PC-3 (cell line): ENCODE data around the gene FUT2. TPM values are rescaled to one million over a fixed set of nuclear protein-coding genes. Genes with fewer than 3 reads are reported as not detected.
"Not testable (repeated sequence)": the region's sequence is repeated elsewhere in the genome, so short reads cannot be mapped to it uniquely, and the experiment has no call there.

ENCODE experiments used
- ATAC-seq: fragments of 200-7000 bp; cut with Tn5 transposase; 2 replicates; pipeline ENCODE4 v1.9.1; 2020; ENCODE audit warnings: mild to moderate bottlenecking, moderate library complexity
- BruUV-seq: library from RNA; stranded (reverse); fragments of 400-500 nt; replicated peaks from 2 replicates; lab custom pipeline; 2021; lab: Mats Ljungman, UMichigan
- CTCF ChIA-PET: fragments of 300-600 bp; sonication (Branson Sonifier 250); formaldehyde crosslinking; loops from one replicate; lab custom pipeline; 2022; ENCODE audit warnings: antibody characterized with exemption; lab: Charles Lee
- POLR2A ChIA-PET: fragments of 300-600 bp; sonication (Branson Sonifier 250); formaldehyde crosslinking; loops from one replicate; lab custom pipeline; 2022; ENCODE audit warnings: antibody characterized with exemption; ENCODE audit not compliant: unreplicated experiment; lab: Charles Lee
- DNase-seq: peaks from one replicate; pipeline ENCODE4 v3.0.0-alpha.2; 2015
- H2AFZ ChIP-seq: fragments of 300-600 bp; sonication (generic); 2 replicates; pipeline ENCODE4 v1.6.0; 2016; ENCODE audit warnings: antibody characterized with exemption, low read length
- H3F3A ChIP-seq: fragments of 300-600 bp; sonication (generic); one replicate; pipeline ENCODE4 v1.6.0; 2017; ENCODE audit warnings: antibody characterized with exemption, low read length, control low read depth, mild to moderate bottlenecking; ENCODE audit not compliant: unreplicated experiment
- H3K27ac ChIP-seq: fragments of 300-600 bp; sonication (generic); 2 replicates; pipeline ENCODE4 v1.5.1; 2016; ENCODE audit warnings: mild to moderate bottlenecking, low read length
- H3K27me3 ChIP-seq: fragments of 300-600 bp; sonication (generic); 2 replicates; pipeline ENCODE4 v1.6.1; 2016; ENCODE audit warnings: low read length, mixed read lengths
- H3K36me3 ChIP-seq: fragments of 300-600 bp; sonication (generic); 2 replicates; pipeline ENCODE4 v1.6.1; 2016; ENCODE audit warnings: low read depth, mixed run types, low read length, mixed read lengths
- H3K4me1 ChIP-seq: fragments of 300-600 bp; sonication (generic); 2 replicates; pipeline ENCODE4 v1.5.1; 2016; ENCODE audit warnings: low read length; ENCODE audit not compliant: insufficient read depth
- H3K4me2 ChIP-seq: fragments of 300-600 bp; sonication (generic); 2 replicates; pipeline ENCODE4 v1.6.0; 2016; ENCODE audit warnings: low read length
- H3K4me3 ChIP-seq: fragments of 300-600 bp; sonication (generic); 2 replicates; pipeline ENCODE4 v1.5.1; 2016; ENCODE audit warnings: mild to moderate bottlenecking, low read length, mixed read lengths
- H3K79me2 ChIP-seq: fragments of 300-600 bp; sonication (generic); 2 replicates; pipeline ENCODE4 v1.6.1; 2017; ENCODE audit warnings: low read length, mixed read lengths
- H3K9ac ChIP-seq: fragments of 300-600 bp; sonication (generic); 2 replicates; pipeline ENCODE4 v1.6.0; 2016; ENCODE audit warnings: mild to moderate bottlenecking, low read length
- H3K9me2 ChIP-seq: fragments of 300-600 bp; sonication (generic); replicated peaks from 2 replicates; pipeline ENCODE4 v1.6.1; 2016; ENCODE audit warnings: mixed run types, low read length, mixed read lengths
- H3K9me3 ChIP-seq: fragments of 300-600 bp; sonication (generic); 2 replicates; pipeline ENCODE4 v1.6.1; 2016; ENCODE audit warnings: low read length, mixed read lengths
- H4K20me1 ChIP-seq: fragments of 300-600 bp; sonication (generic); 2 replicates; pipeline ENCODE4 v1.6.1; 2016; ENCODE audit warnings: low read length, mixed read lengths
- EZH2 ChIP-seq: fragments of 300-600 bp; sonication (generic); IDR thresholded peaks from one replicate; pipeline ENCODE4 v1.6.1; 2017; ENCODE audit warnings: antibody characterized with exemption, mild to moderate bottlenecking, low read length; ENCODE audit not compliant: unreplicated experiment
- EZH2phosphoT487 ChIP-seq: fragments of 300-600 bp; sonication (generic); IDR thresholded peaks from 2 replicates; pipeline ENCODE4 v1.6.1; 2018; ENCODE audit warnings: mild to moderate bottlenecking, antibody characterized with exemption, low read length, borderline replicate concordance
- intact Hi-C: fragments of 100-400 bp; cut with micrococcal nuclease; formaldehyde crosslinking; loops from 2 replicates; pipeline ENCODE4 v1.9.0; 2023
- total RNA-seq: library from RNA; depleted of rRNA; stranded (reverse); fragments of >200 nt; gene quantifications from 2 replicates; pipeline ENCODE4 v1.2.3, GENCODE V29; 2014
- TF ChIP-seq, protein P1 (sequence below): fragments of 300-600 bp; sonication (generic); conservative IDR thresholded peaks from 2 replicates; pipeline ENCODE4 v1.5.1; 2017; ENCODE audit warnings: antibody characterized with exemption, low read depth, mild to moderate bottlenecking, low read length

FUT2 gene
- total RNA-seq, 1 experiment from 2014 or later = 0.69 TPM

DNA sequence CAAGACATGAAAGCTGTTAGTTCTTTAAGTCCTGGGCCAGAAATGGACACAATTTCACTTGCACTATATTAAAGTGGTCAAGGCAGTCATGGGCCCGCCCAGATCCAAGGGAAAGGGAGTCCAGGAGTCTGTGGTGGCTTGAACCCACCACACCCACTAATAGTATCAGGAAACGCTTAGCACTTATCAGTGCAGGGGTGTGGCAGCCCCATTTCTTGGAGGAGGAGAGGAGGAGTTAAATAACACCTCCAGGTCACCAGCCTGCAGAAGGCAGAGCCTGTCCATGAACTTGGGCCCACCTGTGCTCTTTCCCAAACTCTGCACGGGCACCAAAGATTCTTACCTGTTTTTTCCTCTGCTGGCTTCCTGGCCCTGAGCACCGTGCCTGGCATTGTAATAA lies 17.6 kb upstream of the FUT2 start:
- Histone ChIP-seq H3K4me1 (no peaks in the 10 kb centered on the region), H3K9me3 (no peaks in the 10 kb centered on the region), H3K9me2 (no peaks in the 10 kb centered on the region), H3K27me3 (no peaks in the 10 kb centered on the region), H3K4me3 (no peak overlapping the region), H3K27ac (no peak overlapping the region), H3K79me2 (no peaks in the 10 kb centered on the region), H3F3A (no peaks in the 10 kb centered on the region), H3K4me2 (no peak overlapping the region), H3K9ac (no peak overlapping the region), H4K20me1 (no peaks in the 10 kb centered on the region), H3K36me3 (no peaks in the 10 kb centered on the region), H2AFZ (no peak overlapping the region)
- intact Hi-C loops = loop anchor here (5.0 kb wide), 1 partner anchor 34 kb away; no protein-coding TSS in a partner anchor
- TF ChIP-seq EZH2phosphoT487 (no peak), EZH2 (no peak)
- TF ChIP-seq, protein P1, sequence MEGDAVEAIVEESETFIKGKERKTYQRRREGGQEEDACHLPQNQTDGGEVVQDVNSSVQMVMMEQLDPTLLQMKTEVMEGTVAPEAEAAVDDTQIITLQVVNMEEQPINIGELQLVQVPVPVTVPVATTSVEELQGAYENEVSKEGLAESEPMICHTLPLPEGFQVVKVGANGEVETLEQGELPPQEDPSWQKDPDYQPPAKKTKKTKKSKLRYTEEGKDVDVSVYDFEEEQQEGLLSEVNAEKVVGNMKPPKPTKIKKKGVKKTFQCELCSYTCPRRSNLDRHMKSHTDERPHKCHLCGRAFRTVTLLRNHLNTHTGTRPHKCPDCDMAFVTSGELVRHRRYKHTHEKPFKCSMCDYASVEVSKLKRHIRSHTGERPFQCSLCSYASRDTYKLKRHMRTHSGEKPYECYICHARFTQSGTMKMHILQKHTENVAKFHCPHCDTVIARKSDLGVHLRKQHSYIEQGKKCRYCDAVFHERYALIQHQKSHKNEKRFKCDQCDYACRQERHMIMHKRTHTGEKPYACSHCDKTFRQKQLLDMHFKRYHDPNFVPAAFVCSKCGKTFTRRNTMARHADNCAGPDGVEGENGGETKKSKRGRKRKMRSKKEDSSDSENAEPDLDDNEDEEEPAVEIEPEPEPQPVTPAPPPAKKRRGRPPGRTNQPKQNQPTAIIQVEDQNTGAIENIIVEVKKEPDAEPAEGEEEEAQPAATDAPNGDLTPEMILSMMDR = no peak
- CTCF ChIA-PET = no interaction called here
- ATAC-seq (no peak), DNase-seq (no peak)
- no TSS peak for BruUV-seq
- POLR2A ChIA-PET = no interaction called here

DNA sequence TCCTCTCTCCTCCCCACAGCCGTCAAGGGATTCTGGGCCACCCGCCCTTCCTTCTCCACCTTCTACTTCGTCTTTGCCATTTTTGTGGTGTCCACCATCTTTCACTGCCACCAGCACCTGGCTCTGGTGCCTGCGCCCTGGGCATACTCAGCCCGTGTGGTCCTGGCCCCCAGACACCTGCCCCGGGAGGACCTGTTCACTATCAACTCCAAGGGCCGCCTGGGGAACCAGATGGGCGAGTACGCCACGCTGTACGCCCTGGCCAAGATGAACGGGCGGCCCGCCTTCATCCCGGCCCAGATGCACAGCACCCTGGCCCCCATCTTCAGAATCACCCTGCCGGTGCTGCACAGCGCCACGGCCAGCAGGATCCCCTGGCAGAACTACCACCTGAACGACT lies 15.8 kb upstream of the FUT2 start:
- BruUV-seq, intact Hi-C loops, POLR2A ChIA-PET, H3K9ac ChIP-seq, H3K27me3 ChIP-seq, CTCF ChIA-PET, H3K4me2 ChIP-seq, H3K9me2 ChIP-seq, H3F3A ChIP-seq, H3K4me3 ChIP-seq, H4K20me1 ChIP-seq, H3K36me3 ChIP-seq, H3K9me3 ChIP-seq, H3K79me2 ChIP-seq, H2AFZ ChIP-seq, H3K27ac ChIP-seq, ATAC-seq, DNase-seq, H3K4me1 ChIP-seq: not testable (repeated sequence)

DNA sequence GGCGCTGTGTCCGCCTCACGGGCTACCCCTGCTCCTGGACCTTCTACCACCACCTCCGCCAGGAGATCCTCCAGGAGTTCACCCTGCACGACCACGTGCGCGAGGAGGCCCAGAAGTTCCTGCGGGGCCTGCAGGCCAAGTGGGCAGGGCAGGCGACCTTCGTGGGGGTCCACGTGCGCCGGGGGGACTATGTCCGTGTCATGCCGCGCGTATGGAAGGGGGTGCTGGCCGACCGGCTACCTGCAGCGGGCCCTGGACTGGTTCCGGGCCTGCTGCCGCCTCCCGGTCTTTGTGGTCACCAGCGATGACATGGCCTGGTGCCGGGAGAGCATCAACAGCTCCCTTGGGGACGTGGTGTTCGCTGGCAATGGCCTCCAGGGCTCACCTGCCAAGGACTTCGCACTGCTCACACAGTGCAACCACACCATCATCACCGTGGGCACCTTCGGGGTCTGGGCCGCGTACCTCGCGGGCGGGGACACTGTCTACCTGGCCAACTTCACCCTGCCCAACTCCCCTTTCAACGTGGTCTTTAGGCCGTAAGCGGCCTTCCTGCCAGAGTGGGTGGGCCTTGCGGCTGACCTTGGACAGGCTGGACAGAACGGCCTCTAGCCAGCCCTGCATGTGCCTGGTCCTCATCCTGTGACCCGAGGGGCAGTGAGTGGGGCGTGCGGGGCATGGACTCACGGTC lies 15.2 kb upstream of the FUT2 start:
- POLR2A ChIA-PET = no interaction called here
- Histone ChIP-seq H3K9ac (no peak overlapping the region), H4K20me1 (no peaks in the 10 kb centered on the region), H3K9me2 (no peaks in the 10 kb centered on the region), H3F3A (no peaks in the 10 kb centered on the region), H3K27ac (no peak overlapping the region), H3K36me3 (no peaks in the 10 kb centered on the region), H3K4me3 (no peak overlapping the region), H2AFZ (no peak overlapping the region), H3K27me3 (no peaks in the 10 kb centered on the region), H3K4me1 (no peaks in the 10 kb centered on the region; the same call in 1 of the 2 replicates), H3K9me3 (no peaks in the 10 kb centered on the region), H3K79me2 (no peaks in the 10 kb centered on the region), H3K4me2 (no peak overlapping the region)
- TF ChIP-seq, protein P1 = no peak
- TF ChIP-seq EZH2 = no peak
- TF ChIP-seq EZH2phosphoT487 = no peak
- no TSS peak for BruUV-seq
- CTCF ChIA-PET = no interaction called here
- intact Hi-C loops = no loop called here
- DNase-seq (no peak), ATAC-seq (no peak)
